GM21390 (cell line): ENCODE results near the gene CCDC33.

Experiments used
- ATAC-seq: cut with Tn5 transposase; IDR thresholded peaks from one replicate; pipeline ENCODE4 v1.9.1; 2021; ENCODE audit not compliant: unreplicated experiment

Gene CCDC33

GRCh38 chr15:74281147-74282133 lies 45.3 kb downstream of the CCDC33 start:
- no peak for ATAC-seq

- ATAC-seq = no peak
Observed at GRCh38 chr15:74283368-74283767, 47.2 kb downstream of the CCDC33 start.

- no peak for ATAC-seq
Observed at GRCh38 chr15:74289671-74290070, 53.5 kb downstream of the CCDC33 start.

- no peak for ATAC-seq
Observed at GRCh38 chr15:74290645-74291044, 54.5 kb downstream of the CCDC33 start.

- no peak for ATAC-seq
Observed at GRCh38 chr15:74291101-74292071, 55.3 kb downstream of the CCDC33 start.

- ATAC-seq = no peak
Observed at GRCh38 chr15:74293021-74293810, 57.1 kb downstream of the CCDC33 start.

GRCh38 chr15:74294010-74294409 lies 57.9 kb downstream of the CCDC33 start:
- no peak for ATAC-seq

GRCh38 chr15:74295800-74296199 lies 59.7 kb downstream of the CCDC33 start:
- ATAC-seq = no peak

- no peak for ATAC-seq
Observed at GRCh38 chr15:74297887-74298286, 61.8 kb downstream of the CCDC33 start.

GRCh38 chr15:74300057-74300795 lies 64.1 kb downstream of the CCDC33 start:
- no peak for ATAC-seq

- ATAC-seq = no peak
Observed at GRCh38 chr15:74301583-74302361, 65.6 kb downstream of the CCDC33 start.

GRCh38 chr15:74302821-74303359 lies 66.8 kb downstream of the CCDC33 start:
- no peak for ATAC-seq

- no peak for ATAC-seq
Observed at GRCh38 chr15:74303741-74304309, 67.7 kb downstream of the CCDC33 start.

GRCh38 chr15:74304431-74304830 lies 68.3 kb downstream of the CCDC33 start:
- ATAC-seq = no peak

- no peak for ATAC-seq
Observed at GRCh38 chr15:74305687-74306086, 69.6 kb downstream of the CCDC33 start.

- no peak for ATAC-seq
Observed at GRCh38 chr15:74306781-74307217, 70.7 kb downstream of the CCDC33 start.

- ATAC-seq = no peak
Observed at GRCh38 chr15:74307827-74308811, 72.0 kb downstream of the CCDC33 start.
